Panc1 (cell line): Measurements from ENCODE around the gene TRIM44. TPM values are rescaled to one million over a fixed set of nuclear protein-coding genes. Genes with fewer than 3 reads are reported as not detected.

Experiments used
- ATAC-seq: fragments of 200-7000 bp; cut with Tn5 transposase; 2 replicates; pipeline ENCODE4 v1.9.1; 2020; ENCODE audit warnings: mild to moderate bottlenecking, moderate library complexity
- BruUV-seq: library from RNA; stranded (reverse); fragments of 400-500 nt; replicated peaks from 2 replicates; lab custom pipeline; 2021; lab: Mats Ljungman, UMichigan
- CTCF ChIA-PET: fragments of 300-600 bp; sonication (Branson Sonifier 250); formaldehyde crosslinking; loops from one replicate; lab custom pipeline; 2022; ENCODE audit warnings: antibody characterized with exemption; lab: Charles Lee
- POLR2A ChIA-PET: fragments of 300-600 bp; sonication (Branson Sonifier 250); formaldehyde crosslinking; loops from one replicate; lab custom pipeline; 2022; ENCODE audit warnings: antibody characterized with exemption; lab: Charles Lee
- DNase-seq: peaks from one replicate; pipeline ENCODE4 v3.0.0-alpha.2; 2010; ENCODE audit warnings: low read depth, low spot score
- H3K27ac ChIP-seq: 2 replicates; pipeline ENCODE4 v1.5.1; 2011; ENCODE audit warnings: mild to moderate bottlenecking, low read length, inconsistent platforms
- H3K27me3 ChIP-seq: fragments of 200-500 bp; sonication (Bioruptor generic); 2 replicates; pipeline ENCODE4 v1.6.0; 2014; ENCODE audit warnings: low read length, inconsistent platforms; ENCODE audit not compliant: control insufficient read depth, insufficient read depth
- H3K36me3 ChIP-seq: fragments of 200-500 bp; sonication (Bioruptor generic); 2 replicates; pipeline ENCODE4 v1.5.1; 2014; ENCODE audit warnings: inconsistent platforms, mild to moderate bottlenecking, low read length, moderate library complexity; ENCODE audit not compliant: control insufficient read depth, insufficient read depth
- H3K4me1 ChIP-seq: 2 replicates; pipeline ENCODE4 v1.5.1; 2011; ENCODE audit warnings: inconsistent platforms, mild to moderate bottlenecking, low read length, moderate library complexity; ENCODE audit not compliant: control insufficient read depth, insufficient read depth
- H3K4me3 ChIP-seq, 2 experiments: 2 replicates each; pipeline ENCODE4 v1.5.1; 2011 to 2012; ENCODE audit warnings: low read depth in 2 of 2, low read length in 2 of 2, mild to moderate bottlenecking in 2 of 2, inconsistent platforms in 1 of 2, moderate library complexity in 1 of 2
- H3K9me3 ChIP-seq: fragments of 200-500 bp; sonication (Bioruptor generic); 2 replicates; pipeline ENCODE4 v1.5.1; 2014; ENCODE audit warnings: low read depth, mild to moderate bottlenecking, inconsistent platforms, low read length, moderate library complexity; ENCODE audit not compliant: control insufficient read depth, insufficient read depth
- POLR2AphosphoS5 ChIP-seq: IDR thresholded peaks from 2 replicates; pipeline ENCODE4 v1.6.1; 2012; ENCODE audit warnings: mild to moderate bottlenecking, low read depth, low read length, moderate library complexity
- SIN3A ChIP-seq: IDR thresholded peaks from 2 replicates; pipeline ENCODE4 v1.6.1; 2012; ENCODE audit warnings: low read depth, mild to moderate bottlenecking, low read length, moderate library complexity, borderline replicate concordance; ENCODE audit not compliant: insufficient read depth
- TCF7L2 ChIP-seq: IDR thresholded peaks from 2 replicates; pipeline ENCODE4 v1.6.1; 2011; ENCODE audit warnings: mild to moderate bottlenecking, low read depth, low read length, inconsistent platforms
- in situ Hi-C: cut with HindIII; loops from 2 replicates; pipeline ENCODE4 v1.10.0; 2016; ENCODE audit warnings: low sequenced_read_pairs, low pct_unique_long_range_greater_than_20kb
- intact Hi-C: fragments of 100-400 bp; cut with micrococcal nuclease; formaldehyde crosslinking; loops from one replicate; pipeline ENCODE4 v1.10.0; 2022; ENCODE audit not compliant: unreplicated experiment
- total RNA-seq: library from RNA; stranded (reverse); gene quantifications from one replicate; pipeline ENCODE4 v1.2.1, GENCODE V29; 2021; ENCODE audit not compliant: unreplicated experiment
- TF ChIP-seq, protein P1 (sequence below), 2 experiments: IDR thresholded peaks; 2 replicates each; pipeline ENCODE4 v1.6.1; 2011 to 2012; ENCODE audit warnings: low read depth in 2 of 2, control low read depth in 1 of 2, low read length in 1 of 2, mild to moderate bottlenecking in 1 of 2, moderate library complexity in 1 of 2; ENCODE audit not compliant: insufficient read depth in 1 of 2
- TF ChIP-seq, protein P2 (sequence below): fragments of 450-650 bp; IDR thresholded peaks from 2 replicates; pipeline ENCODE4 v1.5.1; 2017; ENCODE audit warnings: mild to moderate bottlenecking

The TRIM44 gene
- total RNA-seq, 1 experiment from 2014 or later, result 80.3 TPM

DNA sequence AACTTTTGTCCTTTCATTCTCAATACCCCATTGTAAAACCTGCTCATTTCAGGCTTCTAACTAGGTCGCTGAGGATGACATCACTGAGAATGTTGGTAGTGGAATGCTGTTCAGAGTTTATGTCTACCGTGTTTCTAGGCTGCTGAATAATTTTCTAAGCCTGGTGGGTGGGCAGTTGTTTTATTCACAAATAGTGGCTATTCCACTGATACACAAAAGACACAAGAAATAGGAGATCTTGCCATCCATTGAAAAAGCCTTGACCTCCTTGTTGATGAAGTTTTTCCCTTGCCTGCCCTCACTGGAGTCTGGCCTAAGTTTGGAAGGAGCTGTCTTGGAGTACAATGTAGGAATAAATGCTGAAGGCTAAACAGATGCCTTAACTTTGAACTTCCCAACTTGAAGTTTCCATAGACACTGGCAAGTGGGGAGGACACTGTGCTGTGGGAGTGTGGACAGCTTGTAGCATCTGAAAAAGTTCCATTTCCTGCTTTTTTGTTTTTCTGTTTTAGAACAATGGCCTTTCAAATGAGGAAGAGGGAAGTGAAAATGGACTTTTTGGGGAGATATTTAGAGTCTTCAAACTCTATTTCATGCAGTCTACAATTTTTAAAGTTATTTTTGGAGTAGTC, 59.2 kb downstream of the TRIM44 start:
- DNase-seq, result no peak
- intact Hi-C loops, result no loop called here
- TF ChIP-seq, protein P1, sequence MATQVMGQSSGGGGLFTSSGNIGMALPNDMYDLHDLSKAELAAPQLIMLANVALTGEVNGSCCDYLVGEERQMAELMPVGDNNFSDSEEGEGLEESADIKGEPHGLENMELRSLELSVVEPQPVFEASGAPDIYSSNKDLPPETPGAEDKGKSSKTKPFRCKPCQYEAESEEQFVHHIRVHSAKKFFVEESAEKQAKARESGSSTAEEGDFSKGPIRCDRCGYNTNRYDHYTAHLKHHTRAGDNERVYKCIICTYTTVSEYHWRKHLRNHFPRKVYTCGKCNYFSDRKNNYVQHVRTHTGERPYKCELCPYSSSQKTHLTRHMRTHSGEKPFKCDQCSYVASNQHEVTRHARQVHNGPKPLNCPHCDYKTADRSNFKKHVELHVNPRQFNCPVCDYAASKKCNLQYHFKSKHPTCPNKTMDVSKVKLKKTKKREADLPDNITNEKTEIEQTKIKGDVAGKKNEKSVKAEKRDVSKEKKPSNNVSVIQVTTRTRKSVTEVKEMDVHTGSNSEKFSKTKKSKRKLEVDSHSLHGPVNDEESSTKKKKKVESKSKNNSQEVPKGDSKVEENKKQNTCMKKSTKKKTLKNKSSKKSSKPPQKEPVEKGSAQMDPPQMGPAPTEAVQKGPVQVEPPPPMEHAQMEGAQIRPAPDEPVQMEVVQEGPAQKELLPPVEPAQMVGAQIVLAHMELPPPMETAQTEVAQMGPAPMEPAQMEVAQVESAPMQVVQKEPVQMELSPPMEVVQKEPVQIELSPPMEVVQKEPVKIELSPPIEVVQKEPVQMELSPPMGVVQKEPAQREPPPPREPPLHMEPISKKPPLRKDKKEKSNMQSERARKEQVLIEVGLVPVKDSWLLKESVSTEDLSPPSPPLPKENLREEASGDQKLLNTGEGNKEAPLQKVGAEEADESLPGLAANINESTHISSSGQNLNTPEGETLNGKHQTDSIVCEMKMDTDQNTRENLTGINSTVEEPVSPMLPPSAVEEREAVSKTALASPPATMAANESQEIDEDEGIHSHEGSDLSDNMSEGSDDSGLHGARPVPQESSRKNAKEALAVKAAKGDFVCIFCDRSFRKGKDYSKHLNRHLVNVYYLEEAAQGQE (IDR thresholded peaks at IDR 0.05; ENCODE audit: insufficient read depth in 1 of 2, low read depth in 2 of 2, low read length in 1 of 2), result no peak
- TF ChIP-seq SIN3A (no peak), POLR2AphosphoS5 (no peak), TCF7L2 (no peak)
- TF ChIP-seq, protein P2, sequence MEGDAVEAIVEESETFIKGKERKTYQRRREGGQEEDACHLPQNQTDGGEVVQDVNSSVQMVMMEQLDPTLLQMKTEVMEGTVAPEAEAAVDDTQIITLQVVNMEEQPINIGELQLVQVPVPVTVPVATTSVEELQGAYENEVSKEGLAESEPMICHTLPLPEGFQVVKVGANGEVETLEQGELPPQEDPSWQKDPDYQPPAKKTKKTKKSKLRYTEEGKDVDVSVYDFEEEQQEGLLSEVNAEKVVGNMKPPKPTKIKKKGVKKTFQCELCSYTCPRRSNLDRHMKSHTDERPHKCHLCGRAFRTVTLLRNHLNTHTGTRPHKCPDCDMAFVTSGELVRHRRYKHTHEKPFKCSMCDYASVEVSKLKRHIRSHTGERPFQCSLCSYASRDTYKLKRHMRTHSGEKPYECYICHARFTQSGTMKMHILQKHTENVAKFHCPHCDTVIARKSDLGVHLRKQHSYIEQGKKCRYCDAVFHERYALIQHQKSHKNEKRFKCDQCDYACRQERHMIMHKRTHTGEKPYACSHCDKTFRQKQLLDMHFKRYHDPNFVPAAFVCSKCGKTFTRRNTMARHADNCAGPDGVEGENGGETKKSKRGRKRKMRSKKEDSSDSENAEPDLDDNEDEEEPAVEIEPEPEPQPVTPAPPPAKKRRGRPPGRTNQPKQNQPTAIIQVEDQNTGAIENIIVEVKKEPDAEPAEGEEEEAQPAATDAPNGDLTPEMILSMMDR, result no peak
- H3K36me3 ChIP-seq, result no peaks in the 10 kb centered on the region
- no TSS peak for BruUV-seq
- ChIA-PET CTCF (no interaction called here), POLR2A (no interaction called here)
- no peaks in the 10 kb centered on the region for H3K4me1 ChIP-seq
- no peaks in the 10 kb centered on the region for H3K27me3 ChIP-seq
- in situ Hi-C loops, result no loop called here
- no peak overlapping the region for H3K27ac ChIP-seq
- H3K9me3 ChIP-seq, result no peaks in the 10 kb centered on the region
- ATAC-seq, result no peak
- no peak overlapping the region for H3K4me3 ChIP-seq

DNA sequence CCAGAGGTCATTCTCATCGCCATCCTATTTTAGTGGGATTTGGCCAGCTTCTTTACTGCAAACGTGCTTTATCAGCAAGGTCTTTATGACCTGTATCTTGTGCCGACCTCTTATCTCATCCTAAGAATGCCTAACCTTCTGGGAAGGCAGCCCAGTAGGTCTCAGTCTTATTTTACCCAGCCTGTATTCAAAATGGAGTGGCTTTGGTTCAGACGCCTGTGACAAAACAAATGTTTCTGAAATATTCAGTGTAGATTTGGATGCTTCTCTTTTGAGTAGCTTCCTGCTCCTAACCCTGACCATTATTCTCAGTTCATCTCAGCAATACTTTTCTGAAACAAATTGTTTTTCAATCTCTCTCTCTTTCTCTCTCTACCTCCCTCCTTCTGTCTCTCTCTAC, 60.1 kb downstream of the TRIM44 start:
- BruUV-seq, result no TSS peak
- TF ChIP-seq SIN3A, result no peak
- TF ChIP-seq, protein P1 (IDR thresholded peaks at IDR 0.05; ENCODE audit: insufficient read depth in 1 of 2, low read depth in 2 of 2, low read length in 1 of 2), result no peak
- TF ChIP-seq TCF7L2, result no peak
- TF ChIP-seq POLR2AphosphoS5, result no peak
- TF ChIP-seq, protein P2, result no peak
- ATAC-seq (no peak), DNase-seq (no peak)
- no peak overlapping the region for H3K4me3 ChIP-seq
- no peaks in the 10 kb centered on the region for H3K4me1 ChIP-seq
- intact Hi-C loops (no loop called here), in situ Hi-C loops (no loop called here)
- H3K36me3 ChIP-seq, result no peaks in the 10 kb centered on the region
- ChIA-PET CTCF (no interaction called here), POLR2A (no interaction called here)
- no peaks in the 10 kb centered on the region for H3K27me3 ChIP-seq
- H3K9me3 ChIP-seq, result no peaks in the 10 kb centered on the region
- no peak overlapping the region for H3K27ac ChIP-seq
